K562 (cell line): ENCODE data around the gene PDE6B. TPM values are rescaled to one million over a fixed set of nuclear protein-coding genes. Genes with fewer than 3 reads are reported as not detected.

ENCODE experiments used
- CREM ChIP-seq: IDR thresholded peaks from 2 replicates; pipeline ENCODE4 v1.6.1; 2014; ENCODE audit warnings: antibody characterized with exemption, low read depth
- FOSL1 ChIP-seq: fragments of 200-800 bp; sonication (Bioruptor generic); conservative IDR thresholded peaks from 2 replicates; pipeline ENCODE4 v1.6.1; 2016; ENCODE audit warnings: missing genetic modification characterization, missing compliant biosample characterization
- GABPB1 ChIP-seq: sonication (generic); formaldehyde crosslinking; IDR thresholded peaks from 2 replicates; pipeline ENCODE4 v1.8.0; 2022; ENCODE audit warnings: mild to moderate bottlenecking, missing genetic modification reagents
- KDM5B ChIP-seq: fragments of 200-600 bp; sonication (generic); IDR thresholded peaks from 2 replicates; pipeline ENCODE4 v1.6.1; 2012; ENCODE audit warnings: low read depth, mild to moderate bottlenecking, moderate library complexity, low read length, control low read depth, inconsistent platforms; ENCODE audit not compliant: insufficient replicate concordance
- LEF1 ChIP-seq: fragments of 450-650 bp; IDR thresholded peaks from 2 replicates; pipeline ENCODE4 v1.6.1; 2016; ENCODE audit warnings: mild to moderate bottlenecking
- MAFK ChIP-seq: IDR thresholded peaks from 2 replicates; pipeline ENCODE4 v1.6.1; 2011; ENCODE audit warnings: low read length, improper control_type of control experiment
- MEIS2 ChIP-seq: fragments of 450-650 bp; IDR thresholded peaks from 2 replicates; pipeline ENCODE4 v1.6.1; 2014; ENCODE audit warnings: mild to moderate bottlenecking; ENCODE audit not compliant: partially characterized antibody
- MYNN ChIP-seq, 2 experiments: sonication (generic); formaldehyde crosslinking in 1 of 2; IDR thresholded peaks; 2 replicates each; pipeline versions ENCODE4 v1.5.0 to v1.6.1; 2016 to 2020; ENCODE audit warnings: antibody characterized with exemption in 1 of 2, missing genetic modification reagents in 1 of 2
- NR2C1 ChIP-seq, 2 experiments: fragments of 450-650 bp; IDR thresholded peaks; 2 replicates each; pipeline ENCODE4 v1.6.1; 2017; ENCODE audit warnings: mild to moderate bottlenecking in 2 of 2, antibody characterized with exemption in 1 of 2, inconsistent platforms in 1 of 2, missing compliant biosample characterization in 1 of 2, missing genetic modification characterization in 1 of 2
- PHTF2 ChIP-seq: fragments of 250-450 bp; sonication (Bioruptor Pico); IDR thresholded peaks from 2 replicates; pipeline ENCODE4 v1.5.0; 2021; ENCODE audit warnings: mild to moderate bottlenecking
- RCOR1 ChIP-seq, 2 experiments: IDR thresholded peaks; 2 replicates each; pipeline ENCODE4 v1.6.1; 2012; ENCODE audit warnings: low read depth in 2 of 2, low read length in 2 of 2, borderline replicate concordance in 1 of 2, improper control_type of control experiment in 1 of 2
- RREB1 ChIP-seq: fragments of 250-450 bp; sonication (Bioruptor Pico); IDR thresholded peaks from 2 replicates; pipeline ENCODE4 v1.4.0; 2020
- SOX6 ChIP-seq: fragments of 450-650 bp; IDR thresholded peaks from 2 replicates; pipeline ENCODE4 v1.6.1; 2014; ENCODE audit warnings: mild to moderate bottlenecking
- TAF1 ChIP-seq: IDR thresholded peaks from 2 replicates; pipeline ENCODE4 v1.6.1; 2011; ENCODE audit warnings: mild to moderate bottlenecking, low read length, moderate library complexity; ENCODE audit not compliant: insufficient read depth, control insufficient read depth, severe bottlenecking; ENCODE audit errors: extremely low read depth
- TOE1 ChIP-seq, 2 experiments: fragments of 450-650 bp in 1 of 2; sonication (generic) in 1 of 2; formaldehyde crosslinking in 1 of 2; IDR thresholded peaks; 2 replicates each; pipeline versions ENCODE4 v1.7.1 to v1.8.0; 2016 to 2022; ENCODE audit warnings: borderline replicate concordance in 2 of 2, mild to moderate bottlenecking in 2 of 2, antibody characterized with exemption in 1 of 2, inconsistent platforms in 1 of 2, low read depth in 1 of 2, missing genetic modification reagents in 1 of 2, moderate library complexity in 1 of 2
- TRIM28 ChIP-seq: fragments of 450-650 bp; IDR thresholded peaks from 2 replicates; pipeline ENCODE4 v1.6.1; 2017
- XRCC3 ChIP-seq: fragments of 450-650 bp; IDR thresholded peaks from 2 replicates; pipeline ENCODE4 v1.6.1; 2017; ENCODE audit warnings: mild to moderate bottlenecking, moderate library complexity
- ZBTB33 ChIP-seq: sonication (generic); formaldehyde crosslinking; IDR thresholded peaks from 2 replicates; pipeline ENCODE4 v1.8.1; 2023; ENCODE audit warnings: mild to moderate bottlenecking, missing genetic modification reagents
- ZFPM2 ChIP-seq: fragments of 250-450 bp; sonication (Bioruptor Pico); IDR thresholded peaks from 2 replicates; pipeline ENCODE4 v1.5.1; 2022; ENCODE audit warnings: mild to moderate bottlenecking
- polyA plus RNA-seq, 8 experiments: library from polyadenylated mRNA; depleted of rRNA in 4 of 8; stranded (reverse) in 5 of 8; unstranded in 3 of 8; fragments of >200 nt; fragmentation: Nextera tagmentation in 2 of 8; fragmentation: Illumina TruSeq in 1 of 8; extraction: Ambion mirVana in 2 of 8; extraction: Trizol in 1 of 8; gene quantifications; 2 replicates each; pipeline versions ENCODE4 v1.2.1 to v1.2.3, GENCODE V29; 2011 to 2014; ENCODE audit warnings: inconsistent platforms in 1 of 8, missing spikeins in 1 of 8
- total RNA-seq, 7 experiments: library from RNA; depleted of rRNA in 6 of 7; stranded (reverse); fragments of >200 nt in 6 of 7; fragmentation: Illumina TruSeq in 2 of 7; extraction: Trizol in 2 of 7; gene quantifications; 2 replicates each; pipeline versions ENCODE4 v1.2.1 to v1.2.3, GENCODE V29; 2011 to 2021; ENCODE audit warnings: low replicate concordance in 1 of 7

PDE6B gene
- total and polyA plus RNA-seq, 9 of the 15 experiments (the other 6 are each of a cell fraction or from before 2014, with no cell fraction given): 0.04 TPM; not detected in 8

- TF ChIP-seq TOE1 (IDR thresholded peaks at IDR 0.05; ENCODE audit: borderline replicate concordance) (peak; percentile 50; the same call in 1 of the 2 replicates), TOE1 (CRISPR knock-in tag; IDR thresholded peaks at IDR 0.05; ENCODE audit: borderline replicate concordance, low read depth) (0 out of 2 replicates have a peak, but pooled peaks have one; percentile 75), GABPB1 (CRISPR knock-in tag) (peak; percentile 18; the same call in 1 of the 2 replicates), NR2C1 (IDR thresholded peaks at IDR 0.05) (peak; percentile 83), NR2C1 (tag; IDR thresholded peaks at IDR 0.05) (peak; percentile 84), CREM (peak; percentile 40), FOSL1 (tag) (peak; percentile 90), KDM5B (peak; percentile 71), LEF1 (peak; percentile 59; the same call in 1 of the 2 replicates), MAFK (peak; percentile 19; the same call in 1 of the 2 replicates), ZBTB33 (peak; percentile 40; the same call in 1 of the 2 replicates), TRIM28 (no peak), MYNN (IDR thresholded peaks at IDR 0.05) (no peak), MYNN (CRISPR knock-in tag; IDR thresholded peaks at IDR 0.05) (no peak), TAF1 (peak; percentile 53), XRCC3 (no peak), RREB1 (CRISPR knock-in tag) (0 out of 2 replicates have a peak, but pooled peaks have one; percentile 49), MEIS2 (peak; percentile 84), SOX6 (peak; percentile 52; the same call in 1 of the 2 replicates), ZFPM2 (CRISPR knock-in tag) (no peak), PHTF2 (CRISPR knock-in tag) (no peak), RCOR1 (IDR thresholded peaks at IDR 0.05; ENCODE audit: borderline replicate concordance in 1 of 2, low read depth in 2 of 2, low read length in 2 of 2) (peak in 1 of 2 experiments; percentile 76; a peak in 3 of 4 replicates)
These were observed 61.9 kb downstream of the PDE6B start (continued) for GRCh38 chr4:687048-687970.
